Activated CD4-positive, alpha-beta memory T cell treated with anti-CD3 and anti-CD28 coated beads for 36 hours (primary cell): ENCODE data around the gene IQCB1. TPM values are rescaled to one million over a fixed set of nuclear protein-coding genes. Genes with fewer than 3 reads are reported as not detected.
"Not testable (repeated sequence)": the region's sequence is repeated elsewhere in the genome, so short reads cannot be mapped to it uniquely, and the experiment has no call there.

Source experiments
- CTCF ChIA-PET: fragments of 350-600 bp; sonication (Branson Sonifier 250); formaldehyde crosslinking; loops from one replicate; lab custom pipeline; 2021; ENCODE audit warnings: antibody characterized with exemption, inconsistent platforms; lab: Charles Lee
- POLR2A ChIA-PET: fragments of 350-600 bp; sonication (Branson Sonifier 250); formaldehyde crosslinking; loops from one replicate; lab custom pipeline; 2021; ENCODE audit warnings: antibody characterized with exemption; lab: Charles Lee
- DNase-seq: peaks from one replicate; pipeline ENCODE4 v3.0.0-alpha.2; 2020
- H3K27ac Mint-ChIP-seq: one replicate; pipeline ENCODE4 v1.8.0; 2021; ENCODE audit warnings: mixed read lengths
- H3K27me3 Mint-ChIP-seq: one replicate; pipeline ENCODE4 v1.8.0; 2021; ENCODE audit warnings: mixed read lengths
- H3K36me3 Mint-ChIP-seq: one replicate; pipeline ENCODE4 v1.8.0; 2021; ENCODE audit warnings: mixed read lengths
- H3K4me1 Mint-ChIP-seq: one replicate; pipeline ENCODE4 v1.8.0; 2021; ENCODE audit warnings: low read depth, mixed read lengths
- H3K4me3 Mint-ChIP-seq: one replicate; pipeline ENCODE4 v1.8.0; 2021; ENCODE audit warnings: mild to moderate bottlenecking, mixed read lengths
- H3K9me3 Mint-ChIP-seq: one replicate; pipeline ENCODE4 v1.8.0; 2021; ENCODE audit warnings: mixed read lengths
- intact Hi-C: fragments of 100-400 bp; cut with micrococcal nuclease; formaldehyde crosslinking; loops from one replicate; pipeline ENCODE4 v1.15.1; 2023
- total RNA-seq, 2 experiments: library from RNA; stranded (reverse); gene quantifications; one replicate each; pipeline ENCODE4 v1.2.3, GENCODE V29; 2021

Gene IQCB1, protein sequence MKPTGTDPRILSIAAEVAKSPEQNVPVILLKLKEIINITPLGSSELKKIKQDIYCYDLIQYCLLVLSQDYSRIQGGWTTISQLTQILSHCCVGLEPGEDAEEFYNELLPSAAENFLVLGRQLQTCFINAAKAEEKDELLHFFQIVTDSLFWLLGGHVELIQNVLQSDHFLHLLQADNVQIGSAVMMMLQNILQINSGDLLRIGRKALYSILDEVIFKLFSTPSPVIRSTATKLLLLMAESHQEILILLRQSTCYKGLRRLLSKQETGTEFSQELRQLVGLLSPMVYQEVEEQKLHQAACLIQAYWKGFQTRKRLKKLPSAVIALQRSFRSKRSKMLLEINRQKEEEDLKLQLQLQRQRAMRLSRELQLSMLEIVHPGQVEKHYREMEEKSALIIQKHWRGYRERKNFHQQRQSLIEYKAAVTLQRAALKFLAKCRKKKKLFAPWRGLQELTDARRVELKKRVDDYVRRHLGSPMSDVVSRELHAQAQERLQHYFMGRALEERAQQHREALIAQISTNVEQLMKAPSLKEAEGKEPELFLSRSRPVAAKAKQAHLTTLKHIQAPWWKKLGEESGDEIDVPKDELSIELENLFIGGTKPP
- 10 to 100 TPM; 36.8 to 37.3 TPM for total RNA-seq

DNA sequence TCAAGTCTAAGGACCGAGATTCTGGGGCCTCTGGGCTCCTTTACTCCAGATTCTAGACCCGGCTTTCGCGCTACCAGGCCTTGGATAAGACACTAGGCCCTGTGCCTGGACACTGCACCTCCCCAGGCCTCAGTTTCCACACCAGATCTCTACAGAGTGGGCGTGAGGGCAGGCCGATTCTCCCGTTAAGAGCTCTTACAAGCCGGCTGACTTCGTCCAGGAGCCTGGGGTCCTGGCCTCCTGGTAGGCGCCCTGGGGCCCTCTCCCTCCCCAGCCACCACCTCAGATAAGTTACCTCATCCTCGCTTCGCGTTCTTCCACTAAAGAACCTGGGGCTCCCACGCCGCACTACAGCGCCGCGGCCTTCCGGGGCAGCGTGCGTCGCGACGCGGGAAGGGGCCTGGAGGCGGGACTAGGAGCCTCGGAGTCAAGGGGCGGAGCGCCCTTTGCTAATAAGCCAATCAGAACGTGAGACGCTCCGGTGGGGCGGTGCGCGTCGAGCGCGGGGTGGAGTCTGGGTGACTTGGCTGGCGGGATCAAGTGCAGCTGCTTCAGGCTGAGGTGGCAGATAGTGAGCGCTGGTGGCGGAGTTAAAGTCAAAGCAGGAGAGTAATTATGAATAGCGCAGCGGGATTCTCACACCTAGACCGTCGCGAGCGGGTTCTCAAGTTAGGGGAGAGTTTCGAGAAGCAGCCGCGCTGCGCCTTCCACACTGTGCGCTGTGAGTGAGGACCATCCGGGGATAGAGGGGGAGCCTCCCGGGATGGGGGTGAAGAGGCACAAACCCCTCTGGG, at the start of gene IQCB1, which contains the start of gene EAF2:
Gene IQCB1 (minus strand): TSS at position 390 of the 794 bp plus-strand sequence. CDS start 6,100 bp downstream, outside the sequence.
Gene EAF2 (plus strand): TSS at position 539 of the 794 bp plus-strand sequence. CDS start 77 bp downstream, at position 616.
- intact Hi-C loops: loop anchor here (1.0 to 10.0 kb wide), 13 partner anchors 86 to 1740 kb away; partner anchors contain the start of genes DTX3L, GOLGB1, GSK3B and GTF2E1
- Mint-ChIP-seq H3K36me3 (peaks cover 26% of the 10 kb centered on the region), H3K27me3 (no peaks in the 10 kb centered on the region), H3K9me3 (no peaks in the 10 kb centered on the region), H3K4me1 (peaks cover 37% of the 10 kb centered on the region), H3K27ac (peak within 1 kb of the TSS; percentile 84), H3K4me3 (peak within 1 kb of the TSS; percentile 98)
- POLR2A ChIA-PET: interaction anchor here (0.6 to 1.8 kb wide), 6 partner anchors 9 to 289 kb away, joined by 3 to 7 read pairs (median 5); partner anchors contain the start of genes GOLGB1 and POLQ
- DNase-seq: peak; percentile 98
- CTCF ChIA-PET: interaction anchor here (0.7 to 1.0 kb wide), 5 partner anchors 89 to 558 kb away, joined by 3 read pairs; no protein-coding TSS in a partner anchor

DNA sequence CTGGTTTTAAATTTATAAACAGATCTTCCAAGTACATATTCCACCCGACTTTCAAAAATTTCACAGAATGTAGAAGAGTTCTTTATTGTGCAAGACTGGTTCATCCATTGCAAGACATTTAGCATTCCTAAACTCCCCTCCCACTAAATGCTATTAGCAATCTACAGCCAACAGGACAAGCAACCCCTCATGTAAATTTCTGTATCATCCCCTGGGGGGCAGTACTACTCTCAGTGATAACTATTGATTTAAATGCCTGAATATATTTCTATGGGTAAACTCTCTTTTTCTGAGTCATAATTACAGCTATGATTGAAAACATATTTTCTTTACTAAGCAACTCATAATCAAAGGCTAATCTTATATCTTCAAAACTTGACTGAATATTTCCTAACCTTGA, 48.6 kb upstream of the IQCB1 start:
- Mint-ChIP-seq H3K27ac (no peak overlapping the region), H3K4me1 (peaks cover 2% of the 10 kb centered on the region)

DNA sequence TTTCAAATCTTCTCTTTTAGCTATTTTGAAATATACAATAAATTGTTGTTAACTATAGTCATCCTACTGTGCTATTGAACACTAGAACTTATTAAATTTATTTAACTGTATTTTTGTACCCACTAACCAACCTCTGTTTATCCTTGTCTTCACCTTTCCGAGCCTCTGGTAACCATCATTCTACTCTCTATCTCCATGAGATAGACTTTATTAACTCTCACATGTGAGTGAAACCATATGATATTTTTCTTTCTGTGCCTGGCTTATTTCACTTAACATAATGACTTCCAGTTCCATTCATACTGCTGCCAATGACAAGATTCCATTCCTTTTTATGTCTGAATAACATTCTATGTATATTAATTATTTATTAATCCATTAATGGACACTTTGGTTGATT, 43.6 kb upstream of the IQCB1 start:
- DNase-seq: no peak
- Mint-ChIP-seq H3K4me3 (no peak overlapping the region), H3K36me3 (no peaks in the 10 kb centered on the region), H3K9me3 (no peaks in the 10 kb centered on the region), H3K4me1 (peaks cover under 1% of the 10 kb centered on the region), H3K27ac (no peak overlapping the region), H3K27me3 (no peaks in the 10 kb centered on the region)
- POLR2A ChIA-PET: no interaction called here
- intact Hi-C loops: no loop called here
- CTCF ChIA-PET: no interaction called here

More for the DNA sequence above, 48.6 kb upstream of the IQCB1 start:
- CTCF ChIA-PET: interaction anchor here (0.7 to 1.4 kb wide), 5 partner anchors 13 to 473 kb away, joined by 3 to 5 read pairs (median 4); no protein-coding TSS in a partner anchor
- POLR2A ChIA-PET: no interaction called here
- Mint-ChIP-seq H3K4me3 (no peak overlapping the region), H3K27me3 (no peaks in the 10 kb centered on the region), H3K36me3 (peaks cover 2% of the 10 kb centered on the region), H3K9me3 (no peaks in the 10 kb centered on the region)
- intact Hi-C loops: loop anchor here (1.0 to 2.0 kb wide), 5 partner anchors 111 to 375 kb away; no protein-coding TSS in a partner anchor
- no peak for DNase-seq

DNA sequence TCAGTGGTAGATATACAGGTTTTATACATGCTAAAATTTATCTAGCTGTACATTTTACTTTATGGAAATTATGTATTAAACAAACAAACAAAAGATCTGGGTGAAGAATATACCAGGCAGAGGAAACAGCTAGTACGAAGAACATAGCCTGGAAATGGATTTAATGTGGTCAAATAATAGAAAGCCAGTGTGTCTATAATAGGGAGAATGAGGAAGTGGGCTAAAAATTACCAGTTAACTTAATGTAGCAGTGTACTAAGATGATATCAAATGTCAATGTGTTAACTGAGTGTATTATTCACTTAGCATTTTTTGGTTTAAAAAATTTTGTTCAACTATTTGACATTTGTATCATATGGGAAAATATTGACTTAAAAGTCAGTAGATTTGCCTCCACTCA, 36.6 kb upstream of the IQCB1 start:
- no peak overlapping the region for H3K4me3 Mint-ChIP-seq
- no peaks in the 10 kb centered on the region for H3K4me1 Mint-ChIP-seq
- no peak overlapping the region for H3K27ac Mint-ChIP-seq
- peaks cover 6% of the 10 kb centered on the region for H3K36me3 Mint-ChIP-seq
- DNase-seq: no peak
- no peaks in the 10 kb centered on the region for H3K9me3 Mint-ChIP-seq
- CTCF ChIA-PET: no interaction called here
- POLR2A ChIA-PET: no interaction called here
- intact Hi-C loops: no loop called here
- no peaks in the 10 kb centered on the region for H3K27me3 Mint-ChIP-seq

DNA sequence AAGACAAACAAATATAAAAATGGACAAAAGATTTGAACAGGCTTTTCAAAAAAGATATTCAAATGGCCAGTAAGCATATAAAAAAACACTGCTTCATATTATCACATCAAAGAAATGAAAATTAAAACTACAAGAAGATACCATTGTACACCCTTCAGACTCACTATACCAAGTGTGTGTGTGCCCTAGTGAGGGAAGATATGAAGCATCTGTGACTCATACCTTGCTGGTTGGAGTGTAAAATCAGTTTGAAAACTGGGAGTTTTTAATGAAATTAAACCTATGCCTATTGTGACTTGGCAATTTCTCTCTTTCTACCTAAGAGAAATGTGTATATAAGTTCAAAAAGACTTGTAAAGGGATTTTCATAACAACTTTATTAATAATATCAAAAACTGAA, 35.9 kb upstream of the IQCB1 start:
- intact Hi-C loops: no loop called here
- no peak for DNase-seq
- Mint-ChIP-seq H3K27me3 (no peaks in the 10 kb centered on the region), H3K4me3 (no peak overlapping the region), H3K4me1 (no peaks in the 10 kb centered on the region), H3K9me3 (no peaks in the 10 kb centered on the region), H3K36me3 (peaks cover 10% of the 10 kb centered on the region), H3K27ac (no peak overlapping the region)
- ChIA-PET CTCF (interaction anchor here (0.8 kb wide), 1 partner anchor 12 kb away, joined by 4 read pairs; no protein-coding TSS in a partner anchor), POLR2A (no interaction called here)

DNA sequence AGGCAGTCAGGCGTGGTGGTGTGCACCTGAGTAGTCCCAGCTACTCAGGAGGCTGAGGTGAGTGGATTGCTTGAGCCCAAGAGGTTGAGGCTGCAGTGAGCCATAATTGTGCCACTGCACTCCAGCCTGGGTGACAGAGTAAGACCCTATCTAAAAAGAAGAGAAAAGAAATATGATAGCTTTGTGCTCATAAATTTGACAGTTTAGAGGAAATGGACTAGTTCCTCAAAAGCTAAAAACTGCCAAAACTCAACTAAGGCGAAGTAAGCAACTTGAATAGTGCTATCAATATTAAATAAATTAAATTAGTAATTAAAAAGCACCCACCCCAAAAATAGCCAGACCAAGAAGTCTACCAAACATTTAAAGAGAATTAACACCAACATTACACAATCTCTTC, 34.9 kb upstream of the IQCB1 start:
- H3K9me3 Mint-ChIP-seq: no peaks in the 10 kb centered on the region
- CTCF ChIA-PET: interaction anchor here (0.8 kb wide), 1 partner anchor 13 kb away, joined by 4 read pairs; no protein-coding TSS in a partner anchor
- H3K36me3 Mint-ChIP-seq: peaks cover 10% of the 10 kb centered on the region
- H3K4me3 Mint-ChIP-seq: no peak overlapping the region
- H3K4me1 Mint-ChIP-seq: no peaks in the 10 kb centered on the region
- intact Hi-C loops: no loop called here
- no peaks in the 10 kb centered on the region for H3K27me3 Mint-ChIP-seq
- no peak for DNase-seq
- H3K27ac Mint-ChIP-seq: no peak overlapping the region
- POLR2A ChIA-PET: no interaction called here

DNA sequence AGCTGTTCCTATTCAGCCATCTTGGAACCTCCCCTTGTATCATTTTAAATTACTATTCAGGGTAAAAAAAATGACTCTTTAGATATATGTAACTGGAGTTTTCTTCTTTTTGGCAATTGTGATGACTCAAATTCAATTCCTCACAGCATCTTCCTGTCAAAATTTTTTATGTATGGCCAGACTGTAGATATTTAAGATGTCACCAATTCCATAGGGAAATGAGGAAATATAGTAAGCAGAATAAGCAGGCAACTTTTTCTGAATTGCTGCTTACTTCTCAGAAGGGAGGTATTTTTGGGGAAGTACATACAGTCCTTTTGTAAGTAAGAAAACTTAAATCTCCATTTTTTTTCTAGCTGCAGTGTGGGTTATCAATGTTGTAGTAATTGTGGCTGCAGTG, 28.9 kb upstream of the IQCB1 start:
- H3K27ac Mint-ChIP-seq: no peak overlapping the region
- CTCF ChIA-PET: no interaction called here
- no peak for DNase-seq
- no peaks in the 10 kb centered on the region for H3K27me3 Mint-ChIP-seq
- no peaks in the 10 kb centered on the region for H3K9me3 Mint-ChIP-seq
- H3K4me3 Mint-ChIP-seq: no peak overlapping the region
- POLR2A ChIA-PET: no interaction called here
- H3K36me3 Mint-ChIP-seq: peaks cover 26% of the 10 kb centered on the region
- no peaks in the 10 kb centered on the region for H3K4me1 Mint-ChIP-seq
- intact Hi-C loops: no loop called here

DNA sequence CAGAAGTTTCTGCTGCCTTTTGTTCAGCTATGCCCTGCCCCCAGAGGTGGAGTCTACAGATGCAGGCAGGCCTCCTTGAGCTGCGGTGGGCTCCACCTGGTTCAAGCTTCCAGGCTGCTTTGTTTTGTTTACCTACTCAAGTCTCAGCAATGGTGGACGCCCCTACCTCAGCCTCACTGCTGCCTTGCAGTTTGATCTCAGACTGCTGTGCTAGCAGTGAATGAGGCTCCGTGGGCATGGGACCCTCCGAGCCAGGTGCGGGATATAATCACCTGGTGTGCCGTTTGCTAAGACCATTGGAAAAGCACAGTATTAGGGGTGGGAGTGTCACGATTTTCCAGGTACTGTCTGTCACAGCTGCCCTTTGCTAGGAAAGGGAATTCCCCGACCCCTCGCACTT, 28.4 kb upstream of the IQCB1 start:
- POLR2A ChIA-PET: not testable (repeated sequence)

DNA sequence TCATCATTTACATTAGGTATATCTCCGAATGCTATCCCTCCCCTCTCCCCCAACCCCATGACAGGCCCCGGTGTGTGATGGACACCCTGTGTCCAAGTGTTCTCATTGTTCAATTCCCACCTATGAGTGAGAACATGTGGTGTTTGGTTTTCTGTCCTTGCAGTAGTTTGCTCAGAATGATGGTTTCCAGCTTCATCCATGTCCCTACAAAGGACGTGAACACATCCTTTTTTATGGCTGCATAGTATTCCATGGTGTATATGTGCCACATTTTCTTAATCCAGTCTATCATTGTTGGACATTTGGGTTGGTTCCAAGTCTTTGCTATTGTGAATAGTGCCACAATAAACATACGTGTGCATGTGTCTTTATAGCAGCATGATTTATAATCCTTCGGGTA, 22.9 kb upstream of the IQCB1 start:
- H3K27ac Mint-ChIP-seq, POLR2A ChIA-PET, H3K4me1 Mint-ChIP-seq, intact Hi-C loops, H3K9me3 Mint-ChIP-seq, H3K27me3 Mint-ChIP-seq, CTCF ChIA-PET, H3K4me3 Mint-ChIP-seq, DNase-seq: not testable (repeated sequence)
- peaks cover 30% of the 10 kb centered on the region for H3K36me3 Mint-ChIP-seq

More for the DNA sequence above, 28.4 kb upstream of the IQCB1 start:
- H3K27me3 Mint-ChIP-seq, CTCF ChIA-PET, DNase-seq, H3K4me1 Mint-ChIP-seq, H3K9me3 Mint-ChIP-seq, H3K27ac Mint-ChIP-seq, intact Hi-C loops, H3K4me3 Mint-ChIP-seq: not testable (repeated sequence)
- H3K36me3 Mint-ChIP-seq: peaks cover 31% of the 10 kb centered on the region

DNA sequence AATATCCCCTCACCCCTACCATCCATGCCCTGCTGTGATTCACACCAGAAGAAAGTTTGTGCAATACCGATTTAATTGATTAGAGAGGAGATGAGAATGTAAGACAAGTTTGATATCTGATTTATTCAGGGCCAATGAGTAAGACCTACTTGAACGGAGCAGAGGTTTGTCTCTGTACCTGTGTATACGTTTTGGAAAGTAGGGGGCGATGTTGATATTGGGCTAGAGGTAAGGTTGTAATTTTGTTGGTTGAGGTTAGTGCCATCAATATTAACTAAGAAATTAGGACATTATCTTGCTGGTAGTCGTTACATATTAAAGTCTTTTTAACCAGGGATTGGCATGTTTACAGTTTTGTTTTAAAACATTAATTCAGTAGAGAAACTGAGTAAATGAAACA, 20.7 kb upstream of the IQCB1 start:
- Mint-ChIP-seq H3K27ac (no peak overlapping the region), H3K27me3 (no peaks in the 10 kb centered on the region), H3K4me3 (no peak overlapping the region), H3K4me1 (no peaks in the 10 kb centered on the region), H3K36me3 (peaks cover 22% of the 10 kb centered on the region), H3K9me3 (peaks cover 3% of the 10 kb centered on the region)
- no peak for DNase-seq
- ChIA-PET POLR2A (no interaction called here), CTCF (no interaction called here)
- intact Hi-C loops: no loop called here

DNA sequence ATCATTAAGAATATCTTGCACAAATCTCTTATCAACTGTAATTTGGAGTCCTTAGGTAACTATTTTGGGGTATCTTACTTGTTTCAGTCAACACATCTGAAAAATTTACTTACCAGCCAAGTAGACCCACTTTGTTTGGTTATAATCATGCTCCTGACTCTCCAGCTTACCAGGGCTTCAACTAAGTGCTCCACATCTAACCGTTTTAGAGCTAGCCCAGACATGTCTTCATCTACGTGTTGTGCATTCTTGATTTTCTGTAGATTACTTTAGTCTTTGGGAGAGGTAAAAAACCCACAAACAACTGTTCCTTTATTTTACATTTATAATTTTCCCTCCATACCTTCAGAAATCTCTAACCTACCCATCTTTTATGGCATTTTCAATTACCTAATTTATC, 17.4 kb upstream of the IQCB1 start:
- no peak for DNase-seq
- H3K4me3 Mint-ChIP-seq: no peak overlapping the region
- no peak overlapping the region for H3K27ac Mint-ChIP-seq
- H3K36me3 Mint-ChIP-seq: peaks cover 5% of the 10 kb centered on the region
- H3K27me3 Mint-ChIP-seq: no peaks in the 10 kb centered on the region
- no peaks in the 10 kb centered on the region for H3K4me1 Mint-ChIP-seq
- ChIA-PET CTCF (no interaction called here), POLR2A (no interaction called here)
- intact Hi-C loops: no loop called here
- no peaks in the 10 kb centered on the region for H3K9me3 Mint-ChIP-seq

DNA sequence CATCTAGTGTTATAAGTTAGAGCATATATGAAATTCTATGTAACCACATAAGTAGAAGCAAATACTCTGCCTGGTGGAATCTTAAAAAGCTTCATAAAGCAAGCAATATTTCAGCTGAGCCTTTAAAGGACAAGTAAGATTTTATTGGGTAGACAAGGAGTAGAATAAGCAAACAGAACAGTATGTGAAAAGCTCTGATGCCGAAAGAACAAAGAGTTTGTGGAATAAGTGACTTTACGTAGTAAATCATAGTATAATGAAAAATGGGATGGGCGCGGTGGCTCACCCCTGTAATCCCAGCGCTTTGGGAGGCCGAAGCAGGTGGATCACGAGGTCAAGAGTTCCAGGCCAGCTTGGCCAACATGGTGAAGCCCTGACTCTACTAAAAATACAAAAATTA, 10.0 kb upstream of the IQCB1 start:
- POLR2A ChIA-PET: no interaction called here
- H3K27me3 Mint-ChIP-seq: no peaks in the 10 kb centered on the region
- H3K36me3 Mint-ChIP-seq: peaks cover 11% of the 10 kb centered on the region
- intact Hi-C loops: no loop called here
- H3K4me1 Mint-ChIP-seq: no peaks in the 10 kb centered on the region
- CTCF ChIA-PET: no interaction called here
- DNase-seq: no peak
- no peaks in the 10 kb centered on the region for H3K9me3 Mint-ChIP-seq
- H3K4me3 Mint-ChIP-seq: no peak overlapping the region
- H3K27ac Mint-ChIP-seq: no peak overlapping the region
